GM12878 (cell line): ENCODE measurements around the gene ALOXE3. TPM values are rescaled to one million over a fixed set of nuclear protein-coding genes. Genes with fewer than 3 reads are reported as not detected.

Experiments used
- BACH1 ChIP-seq: fragments of 450-650 bp; IDR thresholded peaks from 2 replicates; pipeline ENCODE4 v1.6.1; 2017; ENCODE audit warnings: mild to moderate bottlenecking, borderline replicate concordance
- CHD4 ChIP-seq: fragments of 200-600 bp; sonication (generic); IDR thresholded peaks from 2 replicates; pipeline ENCODE4 v1.6.1; 2016; ENCODE audit warnings: mild to moderate bottlenecking
- CUX1 ChIP-seq: IDR thresholded peaks from 2 replicates; pipeline ENCODE4 v1.6.1; 2012; ENCODE audit warnings: improper control_type of control experiment, low read depth, low read length; ENCODE audit not compliant: insufficient replicate concordance
- FOXM1 ChIP-seq: IDR thresholded peaks from 2 replicates; pipeline ENCODE4 v1.6.1; 2012; ENCODE audit warnings: low read depth, mild to moderate bottlenecking, inconsistent platforms, low read length, moderate library complexity
- IKZF2 ChIP-seq, 2 experiments: fragments of 450-650 bp; IDR thresholded peaks; 2 replicates each; pipeline ENCODE4 v1.6.1; 2017; ENCODE audit warnings: mild to moderate bottlenecking in 2 of 2, moderate library complexity in 2 of 2
- MAX ChIP-seq: IDR thresholded peaks from 2 replicates; pipeline ENCODE4 v1.6.1; 2012; ENCODE audit warnings: low read depth, low read length, improper control_type of control experiment
- MEF2A ChIP-seq: IDR thresholded peaks from 2 replicates; pipeline ENCODE4 v1.6.1; 2011; ENCODE audit warnings: low read depth, mild to moderate bottlenecking, low read length, moderate library complexity; ENCODE audit not compliant: insufficient read depth
- MLLT1 ChIP-seq: fragments of 450-650 bp; IDR thresholded peaks from 2 replicates; pipeline ENCODE4 v1.6.1; 2016; ENCODE audit warnings: mild to moderate bottlenecking
- MYB ChIP-seq: fragments of 150-350 bp; IDR thresholded peaks from 2 replicates; pipeline ENCODE4 v1.6.1; 2014; ENCODE audit warnings: mild to moderate bottlenecking, low read depth, low read length, borderline replicate concordance
- MYC ChIP-seq: IDR thresholded peaks from 2 replicates; pipeline ENCODE4 v1.6.1; 2011; ENCODE audit warnings: mild to moderate bottlenecking, low read length, moderate library complexity, inconsistent platforms; ENCODE audit not compliant: insufficient read depth, insufficient replicate concordance, insufficient read length, severe bottlenecking
- PBX3 ChIP-seq: IDR thresholded peaks from 2 replicates; pipeline ENCODE4 v1.6.1; 2011; ENCODE audit warnings: mild to moderate bottlenecking, low read depth, low read length, moderate library complexity; ENCODE audit not compliant: insufficient replicate concordance
- POU2F2 ChIP-seq: IDR thresholded peaks from 3 replicates; pipeline ENCODE4 v1.6.1; 2011; ENCODE audit warnings: low read depth, mild to moderate bottlenecking, low read length, borderline replicate concordance
- RCOR1 ChIP-seq: conservative IDR thresholded peaks from 2 replicates; pipeline ENCODE4 v1.6.1; 2012; ENCODE audit warnings: low read depth, low read length, improper control_type of control experiment
- SP1 ChIP-seq: IDR thresholded peaks from one replicate; pipeline ENCODE4 v1.6.1; 2011; ENCODE audit warnings: low read depth, low read length
- TCF7 ChIP-seq: IDR thresholded peaks from 2 replicates; pipeline ENCODE4 v1.6.1; 2014; ENCODE audit warnings: antibody characterized with exemption, borderline replicate concordance
- USF2 ChIP-seq: IDR thresholded peaks from 2 replicates; pipeline ENCODE4 v1.6.1; 2011; ENCODE audit warnings: low read depth, low read length, improper control_type of control experiment, borderline replicate concordance
- WRNIP1 ChIP-seq: IDR thresholded peaks from 2 replicates; pipeline ENCODE4 v1.6.1; 2011; ENCODE audit warnings: low read depth, low read length, improper control_type of control experiment, borderline replicate concordance
- YY1 ChIP-seq: IDR thresholded peaks from 2 replicates; pipeline ENCODE4 v1.6.1; 2011; ENCODE audit warnings: low read depth, mild to moderate bottlenecking, low read length
- ZNF274 ChIP-seq: IDR thresholded peaks from one replicate; pipeline ENCODE4 v1.8.0; 2011; ENCODE audit not compliant: insufficient read length, insufficient read depth
- polyA plus RNA-seq, 11 experiments: library from polyadenylated mRNA; depleted of rRNA in 4 of 11; unstranded in 6 of 11; stranded (reverse) in 5 of 11; fragments of >200 nt; fragmentation: Nextera tagmentation in 4 of 11; fragmentation: Illumina TruSeq in 1 of 11; extraction: Ambion mirVana in 4 of 11; extraction: Trizol in 1 of 11; gene quantifications; 1 replicate in 1 of 11; 2 replicates in 10 of 11; pipeline versions ENCODE4 v1.2.1 to v1.2.3, GENCODE V29; 2011 to 2016; ENCODE audit warnings: inconsistent platforms in 2 of 11, missing spikeins in 2 of 11, low read depth in 1 of 11
- total RNA-seq, 4 experiments: library from RNA; depleted of rRNA in 3 of 4; stranded (reverse); fragments of >200 nt in 3 of 4; fragmentation: Illumina TruSeq in 1 of 4; extraction: Trizol in 1 of 4; gene quantifications; 2 replicates each; pipeline versions ENCODE4 v1.2.1 to v1.2.3, GENCODE V29; 2013 to 2021

ALOXE3 gene
- total and polyA plus RNA-seq, 10 of the 15 experiments (the other 5 are each of a cell fraction or from before 2014, with no cell fraction given) = 0.04 TPM; not detected in 9

- TF ChIP-seq WRNIP1 (no peak), CUX1 (no peak), PBX3 (peak; percentile 93), BACH1 (peak; percentile 14; the same call in 1 of the 2 replicates), IKZF2 (IDR thresholded peaks at IDR 0.05) (peak in 1 of 2 experiments; percentile 82; a peak in 1 of 4 replicates), MYB (0 out of 2 replicates have a peak, but pooled peaks have one; percentile 24), RCOR1 (no peak), TCF7 (no peak), USF2 (peak; percentile 19; the same call in 1 of the 2 replicates), MLLT1 (no peak), MEF2A (no peak), CHD4 (no peak), POU2F2 (peak; percentile 95), MYC (no peak), FOXM1 (0 out of 2 replicates have a peak, but pooled peaks have one; percentile 58), ZNF274 (no peak), YY1 (peak; percentile 84), SP1 (peak; percentile 98), MAX (peak; percentile 91)
These were observed 38.1 kb upstream of the ALOXE3 start (continued) for GRCh38 chr17:8156246-8156992.
